SKM-1 (cell line): Measurements from ENCODE around the gene METTL25B.
A peak's percentile ranks its signal among the peaks of the same experiment; 100 is the strongest.
"Not testable (repeated sequence)": the region's sequence is repeated elsewhere in the genome, so short reads cannot be mapped to it uniquely, and the experiment has no call there.

Source experiments
- DNase-seq: peaks from one replicate; lab custom pipeline; 2025; ENCODE audit not compliant: unreplicated experiment; lab: John Stamatoyannopoulos, UW

Gene METTL25B

GRCh38 chr1:156747742-156748669 is 19.7 kb downstream of the METTL25B start:
- no peak for DNase-seq

- DNase-seq: peak; percentile 81
Measured at GRCh38 chr1:156748670-156749418, 20.6 kb downstream of the METTL25B start.

- DNase-seq: no peak
Measured at GRCh38 chr1:156749419-156750118, 21.3 kb downstream of the METTL25B start.

GRCh38 chr1:156750191-156750672 is 22.0 kb downstream of the METTL25B start:
- no peak for DNase-seq

GRCh38 chr1:156750711-156751450 is 22.6 kb downstream of the METTL25B start:
- DNase-seq: no peak

- DNase-seq: no peak
Measured at GRCh38 chr1:156751451-156751756, 23.1 kb downstream of the METTL25B start, which contains the start of gene HDGF. HDGF (minus strand) TSS chr1:156751675; CDS start chr1:156751429, 246 bp downstream.

GRCh38 chr1:156751757-156752481 is 23.6 kb downstream of the METTL25B start:
- peak; percentile 98 for DNase-seq

- no peak for DNase-seq
Measured at GRCh38 chr1:156752843-156753482, 24.7 kb downstream of the METTL25B start.

GRCh38 chr1:156754219-156754618 is 25.9 kb downstream of the METTL25B start:
- DNase-seq: no peak

- no peak for DNase-seq
Measured at GRCh38 chr1:156755527-156755950, 27.3 kb downstream of the METTL25B start.

GRCh38 chr1:156756355-156756754 is 28.1 kb downstream of the METTL25B start:
- DNase-seq: no peak

GRCh38 chr1:156757572-156758253 is 29.4 kb downstream of the METTL25B start:
- not testable (repeated sequence) for DNase-seq

GRCh38 chr1:156760092-156760795 is 32.0 kb downstream of the METTL25B start:
- no peak for DNase-seq

GRCh38 chr1:156760796-156761104 is 32.5 kb downstream of the METTL25B start:
- no peak for DNase-seq

GRCh38 chr1:156765136-156765535 is 36.9 kb downstream of the METTL25B start:
- not testable (repeated sequence) for DNase-seq

- DNase-seq: no peak
Measured at GRCh38 chr1:156765666-156766065, 37.4 kb downstream of the METTL25B start.

GRCh38 chr1:156766298-156767100 is 38.2 kb downstream of the METTL25B start:
- DNase-seq: no peak
